HG02973 (cell line): ENCODE measurements around the gene ACLY.
A peak's percentile ranks its signal among the peaks of the same experiment; 100 is the strongest.
"Not testable (repeated sequence)": the region's sequence is repeated elsewhere in the genome, so short reads cannot be mapped to it uniquely, and the experiment has no call there.

Experiments used
- ATAC-seq: cut with Tn5 transposase; IDR thresholded peaks from one replicate; pipeline ENCODE4 v1.9.1; 2021; ENCODE audit warnings: moderate library complexity; ENCODE audit not compliant: unreplicated experiment

ACLY gene

DNA sequence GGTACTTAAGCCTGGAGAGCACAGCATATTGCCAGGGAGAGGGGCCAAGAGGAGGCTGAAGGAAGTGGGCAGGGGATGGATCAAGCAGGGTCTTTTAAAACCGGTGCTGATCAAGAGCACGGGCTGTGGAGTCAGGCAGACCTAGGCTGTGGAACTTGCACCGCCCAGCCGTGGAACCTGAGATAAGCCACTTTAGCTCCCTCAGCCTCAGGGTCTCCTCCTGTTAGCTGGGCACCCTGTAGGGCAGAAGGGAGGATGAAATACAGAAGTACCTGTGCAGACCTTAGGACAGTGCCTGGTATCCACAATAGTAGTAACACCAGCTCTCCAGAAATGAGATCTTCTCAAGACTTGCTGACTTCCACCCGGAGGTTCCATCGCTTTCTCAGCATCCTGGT, 20.9 kb upstream of the ACLY start:
- no peak for ATAC-seq

DNA sequence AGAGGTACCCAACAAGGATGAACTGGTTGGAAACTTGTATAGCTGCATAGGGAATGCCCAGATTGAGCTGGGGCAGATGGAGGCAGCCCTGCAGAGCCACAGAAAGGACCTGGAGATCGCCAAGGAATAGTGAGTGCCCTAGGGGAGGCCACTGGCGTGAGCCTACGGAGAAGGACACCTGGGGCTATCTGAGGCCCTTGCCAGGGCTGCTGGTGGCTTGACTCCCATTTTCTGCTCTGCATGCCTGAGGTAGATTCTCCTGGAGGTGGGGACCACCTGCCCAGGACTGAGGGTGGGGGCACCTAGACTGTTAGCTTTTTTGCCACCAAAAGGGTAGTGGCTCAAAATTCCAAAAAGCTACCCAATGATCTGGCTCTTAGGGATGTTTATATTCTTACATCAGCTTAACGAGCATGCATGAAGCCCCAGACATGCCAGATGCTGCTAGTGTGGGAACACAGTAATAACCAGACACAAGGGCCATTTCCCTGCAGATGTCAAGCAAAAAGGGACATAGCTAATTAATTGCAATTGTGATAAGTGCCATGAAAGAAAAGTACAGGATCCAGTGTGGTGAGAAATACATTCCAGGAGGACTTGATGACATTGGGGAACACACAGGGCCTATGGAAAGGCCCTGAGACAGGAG, 20.4 kb upstream of the ACLY start:
- ATAC-seq: no peak

DNA sequence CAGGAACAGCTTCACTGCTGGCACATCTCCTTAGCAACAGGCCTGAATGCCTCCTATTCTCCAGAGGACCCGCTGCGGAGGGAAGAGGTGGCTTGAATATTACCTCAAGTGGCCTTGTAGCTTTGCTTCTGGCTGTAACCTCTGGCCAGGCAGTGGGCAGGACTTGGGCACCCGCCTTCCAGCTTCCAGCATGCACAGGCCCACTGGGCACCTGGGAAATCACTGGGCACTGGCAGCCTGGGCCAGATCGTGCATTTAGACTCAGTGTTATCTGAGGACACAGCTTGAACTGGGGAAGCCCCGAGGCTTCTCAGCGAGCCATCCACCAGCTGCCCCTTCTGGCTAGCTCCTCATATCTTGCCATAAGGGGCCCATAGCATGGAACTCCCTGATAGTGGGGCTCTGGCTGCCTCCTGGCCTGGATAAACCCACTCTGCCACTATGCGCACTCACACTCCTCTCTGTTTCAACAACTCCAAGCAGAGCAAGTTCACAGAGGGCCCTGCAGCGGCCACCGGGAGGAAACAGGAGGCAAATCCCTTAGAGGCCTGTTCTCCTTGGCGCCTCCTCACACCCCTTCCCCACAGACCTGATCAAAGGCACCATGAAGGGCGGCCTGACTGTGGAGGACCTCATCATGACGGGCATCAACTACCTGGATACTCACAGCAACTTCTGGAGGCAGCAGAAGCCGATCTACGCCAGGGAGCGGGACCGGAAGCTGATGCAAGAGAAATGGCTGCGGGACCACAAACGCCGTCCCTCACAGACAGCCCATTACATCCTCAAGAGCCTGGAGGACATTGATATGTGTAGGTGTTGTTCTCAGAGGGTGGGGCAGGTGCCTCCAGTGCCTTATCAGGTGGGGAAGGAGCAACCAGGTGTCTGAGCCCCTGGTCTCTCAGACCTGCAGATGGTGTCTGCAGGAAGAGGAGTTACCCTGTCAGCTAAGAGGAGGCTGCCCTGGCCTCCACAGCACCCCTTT, 19.5 kb upstream of the ACLY start:
- ATAC-seq: no peak

DNA sequence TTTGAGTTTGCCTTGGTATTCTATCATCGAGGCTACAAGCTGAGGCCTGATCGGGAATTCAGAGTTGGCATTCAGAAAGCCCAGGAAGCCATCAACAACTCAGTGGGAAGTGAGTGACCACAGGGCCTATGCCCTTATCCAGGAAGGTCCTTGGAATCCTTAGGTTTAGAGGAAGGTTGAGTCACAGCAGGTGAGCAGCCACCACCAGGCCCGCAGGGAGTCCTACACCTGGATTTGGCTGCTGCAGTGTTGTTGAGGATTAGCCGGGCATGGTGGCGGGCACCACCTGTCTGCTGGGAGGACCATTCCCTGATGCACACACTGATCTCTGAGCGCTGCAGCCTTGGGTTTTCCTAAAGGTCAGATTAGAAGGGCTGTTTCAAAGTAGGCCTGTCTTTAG, 16.9 kb upstream of the ACLY start:
- ATAC-seq: no peak

DNA sequence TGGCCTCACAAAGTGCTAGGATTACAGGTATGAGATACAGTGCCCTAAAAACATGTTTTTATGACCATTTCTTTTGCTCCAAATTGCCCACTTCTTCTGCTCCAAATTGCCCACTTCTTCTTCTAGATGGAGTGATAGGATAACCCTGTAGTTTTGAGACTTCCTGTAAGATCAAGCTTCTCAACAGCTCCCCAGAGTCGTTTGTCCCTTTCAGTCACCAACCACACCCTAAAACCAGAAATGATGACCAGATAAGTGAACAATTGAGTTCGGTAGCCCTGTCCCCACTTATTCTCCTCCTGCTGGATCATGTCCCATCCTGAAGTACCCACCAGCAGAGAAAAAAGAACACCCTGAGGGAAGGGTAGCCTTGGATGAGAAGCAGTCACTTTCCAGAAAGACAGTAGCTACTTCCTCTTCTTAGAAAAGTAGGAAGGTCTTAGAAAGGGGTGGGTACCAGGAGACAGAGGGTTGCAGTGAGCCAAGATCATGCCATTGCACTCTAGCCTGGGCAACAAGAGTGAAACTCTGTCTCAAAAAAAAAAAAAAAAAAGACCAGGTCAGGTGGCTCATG, 14.2 kb upstream of the ACLY start:
- no peak for ATAC-seq

DNA sequence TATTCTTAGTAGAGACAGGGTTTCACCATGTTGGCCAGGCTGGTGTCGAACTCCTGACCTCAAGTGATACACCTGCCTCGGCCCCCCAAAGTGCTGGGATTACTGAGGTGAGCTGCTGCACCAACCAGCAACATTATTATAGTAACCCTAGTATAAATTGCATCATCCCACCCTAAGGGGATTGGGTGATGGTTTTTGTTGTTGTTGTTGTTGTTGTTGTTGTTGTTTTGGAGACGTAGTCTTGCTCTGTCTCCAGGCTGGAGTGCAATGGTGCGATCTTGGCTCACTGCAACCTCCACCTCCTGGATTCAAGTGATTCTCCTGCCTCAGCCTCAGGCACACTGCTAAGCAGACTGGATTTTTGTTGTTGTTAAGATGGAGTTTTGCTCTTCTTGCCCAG, 13.0 kb upstream of the ACLY start:
- ATAC-seq: not testable (repeated sequence)

DNA sequence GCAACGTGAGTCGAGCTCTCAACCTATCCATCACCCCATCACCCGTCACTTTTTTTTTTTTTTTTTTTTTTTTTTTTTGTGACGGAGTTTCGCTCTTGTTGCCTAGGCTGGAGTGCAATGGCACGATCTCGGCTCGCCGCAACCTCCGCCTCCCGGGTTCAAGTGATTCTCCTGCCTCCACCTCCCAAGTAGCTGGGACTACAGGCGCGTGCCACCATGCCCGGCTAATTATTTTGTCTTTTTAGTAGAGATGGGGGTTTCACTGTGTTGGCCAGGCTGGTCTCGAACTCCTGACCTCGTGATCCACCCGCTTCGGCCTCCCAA, 12.0 kb upstream of the ACLY start:
- ATAC-seq: peak; percentile 20

DNA sequence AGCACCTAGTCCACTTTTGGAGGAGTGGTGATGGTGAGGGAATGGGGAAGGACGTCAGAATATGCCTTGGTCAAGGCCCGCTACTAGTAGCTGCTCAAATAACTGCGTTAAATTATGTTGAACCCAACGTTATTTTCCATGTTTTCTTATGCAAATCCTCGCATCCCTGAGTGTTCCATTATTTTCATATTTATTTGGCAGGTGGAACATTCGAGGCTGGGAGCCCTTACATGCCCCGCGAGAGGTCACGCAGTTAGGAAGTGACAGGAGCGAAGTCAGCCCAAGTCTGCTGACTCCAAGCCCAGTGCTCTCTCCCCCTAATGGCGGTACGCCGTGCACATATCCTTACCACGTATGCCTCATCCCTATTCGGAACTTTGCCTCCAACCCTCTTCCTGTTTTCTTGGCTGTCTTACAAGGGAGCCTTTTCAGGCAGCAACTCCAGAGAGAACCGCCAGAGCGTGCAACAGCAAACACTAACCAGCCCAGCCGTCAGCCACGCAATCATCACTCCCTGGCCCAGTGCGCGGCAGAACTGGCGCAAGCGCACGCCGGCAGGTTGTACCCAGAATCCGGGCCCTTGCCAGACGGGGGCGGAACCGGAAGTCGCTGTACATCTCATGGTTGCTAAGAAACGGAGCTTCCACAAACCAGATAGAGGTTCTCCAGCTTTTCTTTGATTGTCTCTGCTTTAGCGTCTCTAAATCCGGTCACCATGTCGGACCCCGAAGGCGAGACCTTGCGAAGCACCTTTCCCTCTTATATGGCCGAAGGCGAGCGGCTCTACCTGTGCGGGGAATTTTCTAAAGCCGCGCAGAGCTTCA, 11.5 kb upstream of the ACLY start, which contains the start of gene ODAD4:
ODAD4 (plus strand) TSS at position 609 of the 824 bp plus-strand sequence; CDS start at position 716, 107 bp downstream.
- peak; percentile 89 for ATAC-seq

DNA sequence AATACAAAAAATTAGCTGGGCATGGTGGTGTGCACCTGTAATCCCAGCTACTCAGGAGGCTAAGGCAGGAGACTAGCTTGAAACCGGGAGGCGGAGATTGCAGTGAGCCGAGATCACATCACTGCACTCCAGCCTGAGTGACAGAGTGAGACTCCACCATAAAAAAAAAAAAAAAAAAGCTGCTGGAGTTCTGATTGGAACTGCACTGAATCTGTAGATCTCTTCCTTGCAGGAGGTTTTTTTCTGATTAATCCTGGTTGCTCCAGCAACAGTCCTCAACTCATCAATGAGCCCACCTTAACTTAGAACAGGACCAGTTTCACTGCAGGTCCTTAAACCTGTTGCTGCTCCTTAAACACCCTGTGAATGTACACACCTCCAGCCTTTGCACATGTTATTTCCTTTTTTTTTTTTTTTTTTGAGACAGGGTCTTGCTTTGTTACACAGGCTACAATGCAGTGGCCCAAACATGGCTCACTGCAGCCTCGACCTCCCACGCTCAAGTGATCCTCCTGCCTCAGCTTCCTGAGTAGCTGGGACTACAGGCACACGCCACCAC, 10.0 kb upstream of the ACLY start:
- ATAC-seq: no peak

DNA sequence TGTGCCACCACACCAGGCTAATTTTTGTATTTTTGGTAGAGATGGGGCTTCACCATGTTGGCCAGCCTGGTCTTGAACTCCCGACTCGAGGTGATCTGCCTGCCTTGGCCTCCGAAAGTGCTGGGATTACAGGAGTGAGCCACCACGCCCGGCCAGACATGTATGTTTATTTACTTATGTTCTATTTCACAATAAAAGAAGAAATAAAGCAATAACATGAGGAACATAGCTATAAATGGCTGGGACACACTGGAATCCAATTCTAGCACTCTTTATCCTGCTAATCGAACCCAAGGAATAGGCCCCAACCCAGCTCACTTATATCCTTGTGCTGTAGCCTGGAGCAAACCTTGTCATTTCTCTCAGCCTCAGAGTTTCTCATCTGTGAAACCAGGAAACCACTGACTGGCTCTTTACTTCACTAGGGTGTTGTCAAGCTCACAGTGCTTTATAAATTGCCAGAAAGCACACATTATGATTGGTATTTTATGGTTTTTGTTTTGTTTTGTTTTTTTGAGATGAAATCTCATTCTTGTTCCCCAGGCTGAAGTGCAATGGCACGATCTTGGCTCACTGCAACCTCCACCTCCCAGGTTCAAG, 7.3 kb upstream of the ACLY start:
- no peak for ATAC-seq

DNA sequence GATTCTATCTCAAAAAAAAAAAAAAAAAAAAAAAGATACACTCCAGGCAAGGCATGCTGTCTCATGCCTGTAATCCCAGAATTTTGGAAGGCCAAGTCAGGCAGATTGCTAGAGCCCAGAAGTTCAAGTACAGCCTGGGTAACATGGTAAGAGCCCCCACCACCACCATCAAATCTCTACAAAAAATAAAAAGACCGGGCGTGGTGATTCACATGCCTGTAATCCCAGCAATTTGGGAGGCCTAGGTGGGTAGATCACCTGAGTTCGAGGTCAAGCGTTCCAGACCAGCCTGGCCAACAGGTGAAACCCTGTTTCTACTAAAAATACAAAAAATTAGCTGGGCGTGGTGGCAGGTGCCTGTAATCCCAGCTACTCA, 1.8 kb upstream of the ACLY start:
- no peak for ATAC-seq

DNA sequence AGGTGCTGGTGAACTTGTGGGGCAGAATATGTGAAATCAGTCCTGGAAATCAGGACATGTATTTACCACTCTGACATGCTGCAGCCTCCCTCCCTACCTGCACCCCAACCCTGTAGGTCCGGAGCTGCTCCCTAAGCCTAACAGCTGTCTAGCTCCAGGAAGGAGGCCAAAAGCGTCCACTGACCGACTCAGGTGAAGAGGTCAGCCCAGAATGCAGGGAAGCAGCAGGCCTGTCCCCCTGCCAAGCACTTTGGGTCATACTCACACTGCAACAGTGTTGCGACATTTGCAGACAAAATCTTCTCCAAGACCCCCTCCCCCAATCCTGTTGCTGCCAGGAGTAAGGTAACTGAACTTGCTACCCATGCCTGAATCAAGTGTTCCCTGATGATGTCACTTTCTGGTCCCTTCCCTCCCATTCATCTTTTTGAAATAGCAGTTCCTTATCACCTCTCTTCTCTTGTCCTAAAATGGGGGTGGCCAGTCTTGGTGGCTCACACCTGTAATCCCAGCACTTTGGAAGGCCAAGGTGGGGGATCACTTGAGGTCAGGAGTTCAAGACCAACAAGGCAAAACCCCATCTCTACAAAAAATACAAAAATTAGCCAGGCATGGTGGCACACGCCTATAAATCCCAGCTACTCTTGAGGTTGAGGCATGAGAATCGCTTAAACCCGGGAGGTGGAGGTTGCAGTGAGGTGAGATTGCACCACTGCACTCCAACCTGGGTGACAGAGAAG, 1.3 kb upstream of the ACLY start:
- ATAC-seq: no peak

DNA sequence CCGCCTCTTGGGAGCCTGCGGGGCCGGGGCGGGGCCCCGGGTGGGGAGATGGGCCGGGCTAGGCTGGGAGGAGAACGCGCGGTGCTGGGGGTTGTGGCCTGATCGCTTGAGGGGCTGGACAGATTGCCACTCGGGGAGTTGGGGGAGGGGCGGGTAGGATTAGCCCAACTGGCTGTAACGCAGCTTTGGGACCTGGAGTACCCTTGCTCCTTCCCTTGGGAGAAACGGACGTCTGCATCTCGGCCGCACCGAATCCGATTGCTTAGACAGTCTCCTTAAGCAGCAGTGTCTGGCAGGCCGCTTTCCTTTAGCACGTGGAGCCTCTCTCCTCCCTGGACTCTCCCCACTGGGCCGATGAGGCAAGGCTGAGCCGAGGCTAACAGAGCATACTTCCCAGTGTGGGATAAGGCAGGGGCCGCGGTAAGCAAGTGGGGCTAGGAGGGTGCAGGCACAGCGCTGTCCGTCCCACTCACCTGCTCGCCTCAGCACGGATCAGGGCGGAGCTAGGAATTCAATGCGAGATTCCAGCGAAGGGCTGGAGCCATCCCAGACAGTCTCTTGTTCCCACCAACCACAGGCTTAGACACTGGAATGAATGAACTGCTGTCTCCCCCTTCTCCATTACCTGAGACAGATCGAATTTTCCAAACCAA, 540 bp upstream of the ACLY start:
- ATAC-seq: no peak

DNA sequence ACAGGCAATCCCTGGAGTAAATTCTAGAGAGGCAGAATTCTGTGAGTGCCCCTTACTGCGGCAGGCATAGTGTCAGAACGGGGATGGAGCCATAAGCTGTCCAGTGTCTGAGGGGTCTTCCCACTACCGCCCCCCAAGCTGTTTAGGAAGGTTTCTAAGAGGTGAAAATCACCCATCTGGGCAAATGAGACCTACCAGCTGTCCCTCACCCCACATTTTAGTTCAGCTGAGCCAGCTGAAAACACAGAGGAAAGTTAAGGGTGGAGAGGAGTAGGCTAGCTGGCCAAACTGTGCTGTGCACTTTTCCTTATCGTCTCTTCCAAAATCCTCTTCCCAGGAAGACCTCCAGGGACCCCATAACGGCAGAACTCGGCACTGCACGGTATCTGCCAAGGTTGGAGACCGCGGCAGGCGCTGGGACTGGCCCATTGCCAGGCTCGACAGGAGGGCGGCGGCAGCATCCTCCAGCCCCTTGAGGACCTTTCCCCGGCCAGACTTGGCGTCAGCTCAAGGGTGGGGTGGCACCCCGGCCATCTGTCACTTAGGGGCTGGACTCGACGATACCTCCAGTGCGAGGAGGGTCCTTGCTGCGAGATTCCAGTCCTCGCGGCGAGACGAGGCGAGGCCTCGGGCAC, 955 bp downstream of the ACLY start:
- peak; percentile 11 for ATAC-seq

DNA sequence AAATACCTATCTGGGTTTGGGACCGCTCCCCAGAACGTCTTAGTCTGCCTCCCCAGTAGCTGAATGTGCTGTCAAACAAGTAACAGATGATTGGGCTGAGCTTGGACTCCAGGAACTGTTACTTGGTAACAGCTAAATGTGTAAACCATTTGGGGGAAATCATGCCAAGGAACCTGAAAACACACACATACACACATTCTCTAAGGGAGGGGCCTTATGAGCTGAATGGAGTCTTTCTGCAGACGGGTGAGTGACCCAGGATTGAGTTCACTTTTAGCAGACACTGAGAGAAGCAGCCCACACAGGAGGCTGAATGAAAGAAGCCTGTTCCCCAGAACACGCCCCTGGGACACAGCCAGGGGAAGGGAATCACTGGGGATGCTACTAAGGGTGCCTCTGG, 1.6 kb downstream of the ACLY start:
- no peak for ATAC-seq

DNA sequence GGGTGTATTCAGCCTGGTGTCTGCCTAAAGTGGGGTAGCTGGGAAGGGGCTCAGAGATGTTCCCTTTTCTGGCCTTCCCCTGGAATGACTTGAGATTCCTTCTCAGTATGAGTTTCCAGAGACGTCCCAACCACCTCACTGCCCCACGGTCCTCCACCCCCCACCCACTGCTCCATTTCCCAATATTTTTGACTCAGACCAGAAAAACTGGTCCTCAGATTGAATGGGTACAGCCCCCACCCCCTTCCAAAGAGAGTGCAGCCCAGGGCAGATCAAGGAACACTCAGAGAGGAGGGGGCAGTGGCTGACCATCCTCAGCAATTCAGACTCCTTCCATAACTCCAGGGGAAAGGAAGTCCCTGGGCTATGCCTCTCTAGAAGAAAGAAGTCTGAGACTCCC, 3.2 kb downstream of the ACLY start:
- no peak for ATAC-seq

DNA sequence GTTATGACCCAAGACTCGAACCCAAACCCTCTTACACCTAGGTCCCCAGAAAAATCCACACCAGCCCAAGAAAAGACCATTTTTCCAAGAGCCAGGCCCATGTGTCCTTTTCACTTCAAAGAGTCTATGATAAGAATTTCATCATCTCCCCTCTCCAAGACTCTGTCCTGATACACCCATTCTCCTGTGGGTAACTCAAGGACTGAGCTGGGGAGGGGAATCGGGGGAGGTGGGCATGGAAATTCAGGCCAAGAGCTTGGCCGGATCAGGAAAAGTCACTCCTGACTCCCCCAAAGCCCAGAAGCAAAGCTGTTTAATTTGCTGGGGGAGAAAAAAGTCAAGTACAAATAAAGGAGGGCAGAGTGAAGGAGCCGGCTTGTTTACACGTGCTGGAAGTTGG, 3.7 kb downstream of the ACLY start:
- no peak for ATAC-seq

DNA sequence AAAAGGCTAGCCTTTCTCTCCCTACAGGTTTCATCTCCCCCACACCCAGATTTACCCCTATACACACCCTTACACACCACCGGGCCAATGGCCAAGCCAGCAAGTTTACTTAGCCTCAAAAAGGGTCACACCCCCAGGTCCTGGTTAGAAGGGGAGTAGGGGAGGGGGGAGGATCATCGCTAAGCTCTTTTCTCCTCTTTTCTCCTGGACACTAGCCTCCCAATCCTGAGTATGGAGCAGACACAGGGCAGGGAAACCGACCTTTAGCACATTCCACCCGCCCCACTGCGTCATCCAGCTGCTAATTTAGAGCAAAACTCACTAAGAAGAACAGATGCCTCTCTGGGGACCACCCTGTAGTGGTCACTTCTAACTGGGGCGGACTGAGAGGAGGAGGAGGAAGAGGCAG, 4.4 kb downstream of the ACLY start:
- no peak for ATAC-seq

DNA sequence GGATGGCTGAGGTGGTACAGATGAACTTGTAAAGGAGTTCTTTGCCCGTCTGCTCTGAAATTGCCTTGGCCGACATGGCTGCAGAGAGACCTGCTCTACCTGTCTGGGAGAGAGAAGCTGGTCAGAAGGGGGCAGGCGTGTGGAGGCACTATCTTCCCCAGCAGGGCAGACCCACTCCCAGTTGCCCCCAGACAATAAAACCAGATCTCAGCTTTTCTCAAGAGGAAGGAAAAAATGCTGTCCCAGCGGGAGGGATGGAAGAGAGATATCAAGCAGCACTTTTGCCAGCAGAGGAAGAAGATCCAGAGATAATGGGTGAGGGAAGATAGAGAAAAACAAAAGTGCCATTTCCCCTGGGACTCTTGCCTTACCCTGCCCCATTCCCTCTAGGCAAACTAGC, 5.0 kb downstream of the ACLY start:
- no peak for ATAC-seq
